HepG2 (cell line): Measurements from ENCODE around the gene ACBD6. TPM values are rescaled to one million over a fixed set of nuclear protein-coding genes. Genes with fewer than 3 reads are reported as not detected.

ENCODE experiments used
- ATAC-seq: fragments of 200-7000 bp; cut with Tn5 transposase; 3 replicates; pipeline ENCODE4 v1.9.1; 2020; ENCODE audit warnings: mild to moderate bottlenecking, moderate library complexity
- BruUV-seq: library from RNA; stranded (reverse); fragments of 400-500 nt; replicated peaks from 2 replicates; lab custom pipeline; 2021; lab: Mats Ljungman, UMichigan
- CTCF ChIA-PET: fragments of 300-600 bp; formaldehyde crosslinking; extraction: SDS; loops from one replicate; lab custom pipeline; 2021; ENCODE audit warnings: low total read pairs, inconsistent platforms, low intra/inter-chr PET ratio; lab: Yijun Ruan, JAX
- POLR2A ChIA-PET: fragments of 350-600 bp; sonication (Branson Sonifier 250); formaldehyde crosslinking; loops from one replicate; lab custom pipeline; 2020; ENCODE audit warnings: antibody characterized with exemption, inconsistent platforms; lab: Yijun Ruan, JAX
- DNase-seq: peaks from one replicate; pipeline ENCODE4 v3.0.0-alpha.2; 2015; ENCODE audit warnings: low spot score
- FAIRE-seq: peaks from 3 replicates; lab custom pipeline; 2011; peaks lifted over from hg19 to GRCh38; lab: Jason Lieb, UNC
- H2AFZ ChIP-seq: one replicate; pipeline ENCODE4 v1.6.1; 2011; ENCODE audit warnings: low read length, inconsistent platforms
- H3K27ac ChIP-seq: fragments of 300-600 bp; 3 replicates; pipeline ENCODE4 v1.8.0; 2011; ENCODE audit warnings: mixed run types, mild to moderate bottlenecking, mixed read lengths, low read length, inconsistent platforms; ENCODE audit not compliant: insufficient read depth; ENCODE audit errors: extremely low read length
- H3K27me3 ChIP-seq, 2 experiments: fragments of 200-600 bp in 1 of 2; 2 replicates in 1 of 2; 3 replicates in 1 of 2; pipeline versions ENCODE4 v1.6.0 to v1.8.0; 2011; ENCODE audit warnings: low read length in 2 of 2, mild to moderate bottlenecking in 2 of 2, moderate library complexity in 2 of 2, inconsistent platforms in 1 of 2; ENCODE audit not compliant: insufficient read depth in 2 of 2, control insufficient read depth in 1 of 2
- H3K36me3 ChIP-seq, 2 experiments: fragments of 200-600 bp in 1 of 2; replicated peaks in 1 of 2; 2 replicates in 1 of 2; 3 replicates in 1 of 2; pipeline versions ENCODE4 v1.5.1 to v1.8.0; 2011; ENCODE audit warnings: low read length in 2 of 2, inconsistent platforms in 1 of 2; ENCODE audit not compliant: insufficient read depth in 2 of 2, control insufficient read depth in 1 of 2
- H3K4me1 ChIP-seq: 2 replicates; pipeline ENCODE4 v1.5.1; 2012; ENCODE audit warnings: low read length, inconsistent platforms; ENCODE audit not compliant: insufficient read depth
- H3K4me2 ChIP-seq: 2 replicates; pipeline ENCODE4 v1.6.0; 2011; ENCODE audit warnings: low read depth, low read length, inconsistent platforms
- H3K4me3 ChIP-seq, 3 experiments: fragments of 200-600 bp in 1 of 3; sonication (generic), shearing (Covaris generic) in 1 of 3; replicated peaks in 1 of 3; 2 replicates each; pipeline ENCODE4 v1.5.1; 2011 to 2016; ENCODE audit warnings: low read length in 3 of 3, inconsistent platforms in 2 of 3, low read depth in 2 of 3, mild to moderate bottlenecking in 2 of 3, control low read depth in 1 of 3, mixed read lengths in 1 of 3; ENCODE audit not compliant: insufficient read depth in 1 of 3
- H3K79me2 ChIP-seq: one replicate; pipeline ENCODE4 v1.6.1; 2011; ENCODE audit warnings: low read length, inconsistent platforms; ENCODE audit not compliant: insufficient read depth
- H3K9ac ChIP-seq: 2 replicates; pipeline ENCODE4 v1.6.0; 2011; ENCODE audit warnings: mild to moderate bottlenecking, low read depth, low read length, inconsistent platforms; ENCODE audit not compliant: insufficient read depth
- H3K9me3 ChIP-seq: 2 replicates; pipeline ENCODE4 v1.5.1; 2012; ENCODE audit warnings: mild to moderate bottlenecking, low read length
- H4K20me1 ChIP-seq: 2 replicates; pipeline ENCODE4 v1.6.0; 2011; ENCODE audit warnings: inconsistent platforms, mild to moderate bottlenecking, low read length, moderate library complexity; ENCODE audit not compliant: insufficient read depth
- BCLAF1 ChIP-seq: fragments of 450-650 bp; IDR thresholded peaks from 2 replicates; pipeline ENCODE4 v1.6.1; 2017; ENCODE audit warnings: mild to moderate bottlenecking
- HNRNPH1 ChIP-seq: fragments of 200-400 bp; formaldehyde crosslinking; optimal IDR thresholded peaks from 2 replicates; pipeline ENCODE3; 2017; ENCODE audit warnings: mild to moderate bottlenecking, low read depth, low read length
- NFE2L1 ChIP-seq: sonication (generic); formaldehyde crosslinking; IDR thresholded peaks from 2 replicates; pipeline ENCODE4 v1.4.0; 2020; ENCODE audit warnings: missing genetic modification reagents, mild to moderate bottlenecking, borderline replicate concordance
- RBAK ChIP-seq: sonication (generic); formaldehyde crosslinking; IDR thresholded peaks from 2 replicates; pipeline ENCODE4 v1.5.1; 2020; ENCODE audit warnings: mild to moderate bottlenecking, missing genetic modification reagents
- SALL1 ChIP-seq: sonication (generic); formaldehyde crosslinking; IDR thresholded peaks from 2 replicates; pipeline ENCODE4 v1.8.0; 2022; ENCODE audit warnings: mild to moderate bottlenecking, missing genetic modification reagents
- TBX3 ChIP-seq: fragments of 450-650 bp; IDR thresholded peaks from 2 replicates; pipeline ENCODE4 v1.6.1; 2017; ENCODE audit warnings: antibody characterized with exemption, mild to moderate bottlenecking, inconsistent platforms, borderline replicate concordance
- ZBED4 ChIP-seq: sonication (generic); formaldehyde crosslinking; IDR thresholded peaks from 2 replicates; pipeline ENCODE4 v1.4.0; 2020; ENCODE audit warnings: missing genetic modification reagents, borderline replicate concordance
- ZNF775 ChIP-seq: sonication (generic); formaldehyde crosslinking; IDR thresholded peaks from 2 replicates; pipeline ENCODE4 v1.4.0; 2020; ENCODE audit warnings: missing genetic modification reagents, mild to moderate bottlenecking, moderate library complexity, borderline replicate concordance
- WGBS: methylation state at CpG from one replicate; pipeline ENCODE4 v1.1.6; 2017; ENCODE audit warnings: low lambda C conversion rate; 5-methylcytosine and 5-hydroxymethylcytosine counted together
- in situ Hi-C: cut with HindIII; loops from 2 replicates; pipeline ENCODE4 v1.10.0; 2017; ENCODE audit warnings: low pct_unique_long_range_greater_than_20kb; ENCODE audit not compliant: extremely low pct_ligation_motif_present
- intact Hi-C: fragments of 100-400 bp; cut with micrococcal nuclease; formaldehyde crosslinking; loops from one replicate; pipeline ENCODE4 v1.10.0; 2022; ENCODE audit not compliant: unreplicated experiment
- polyA plus RNA-seq, 8 experiments: library from polyadenylated mRNA; depleted of rRNA in 3 of 8; stranded (reverse) in 7 of 8; unstranded in 1 of 8; fragments of >200 nt; fragmentation: Illumina TruSeq in 4 of 8; extraction: Trizol in 4 of 8; gene quantifications; 2 replicates each; pipeline versions ENCODE4 v1.2.1 to v1.2.3, GENCODE V29; 2011 to 2016; ENCODE audit warnings: low read depth in 4 of 8, missing spikeins in 1 of 8, mixed read lengths in 1 of 8; ENCODE audit not compliant: insufficient read depth in 1 of 8
- total RNA-seq, 5 experiments: library from RNA; depleted of rRNA; stranded (reverse); fragments of >200 nt; fragmentation: Illumina TruSeq; extraction: Trizol; gene quantifications; 2 replicates each; pipeline ENCODE4 v1.2.3, GENCODE V29; 2016; ENCODE audit warnings: low read depth in 1 of 5
- TF ChIP-seq, protein P1 (sequence below): sonication (generic); formaldehyde crosslinking; IDR thresholded peaks from 2 replicates; pipeline ENCODE4 v1.5.0; 2020; ENCODE audit warnings: missing genetic modification reagents
- TF ChIP-seq, protein P2 (sequence below): sonication (generic); formaldehyde crosslinking; IDR thresholded peaks from 2 replicates; pipeline ENCODE4 v1.5.0; 2020; ENCODE audit warnings: mild to moderate bottlenecking, low read depth, missing genetic modification reagents, borderline replicate concordance

The ACBD6 gene
- total and polyA plus RNA-seq, 2 of the 13 experiments (the other 11 are each of a cell fraction or from before 2014, with no cell fraction given) = 33.5 to 47.2 TPM

GRCh38 chr1:180248731-180249681, 253.4 kb downstream of the ACBD6 start (continued):
- TF ChIP-seq, protein P1, sequence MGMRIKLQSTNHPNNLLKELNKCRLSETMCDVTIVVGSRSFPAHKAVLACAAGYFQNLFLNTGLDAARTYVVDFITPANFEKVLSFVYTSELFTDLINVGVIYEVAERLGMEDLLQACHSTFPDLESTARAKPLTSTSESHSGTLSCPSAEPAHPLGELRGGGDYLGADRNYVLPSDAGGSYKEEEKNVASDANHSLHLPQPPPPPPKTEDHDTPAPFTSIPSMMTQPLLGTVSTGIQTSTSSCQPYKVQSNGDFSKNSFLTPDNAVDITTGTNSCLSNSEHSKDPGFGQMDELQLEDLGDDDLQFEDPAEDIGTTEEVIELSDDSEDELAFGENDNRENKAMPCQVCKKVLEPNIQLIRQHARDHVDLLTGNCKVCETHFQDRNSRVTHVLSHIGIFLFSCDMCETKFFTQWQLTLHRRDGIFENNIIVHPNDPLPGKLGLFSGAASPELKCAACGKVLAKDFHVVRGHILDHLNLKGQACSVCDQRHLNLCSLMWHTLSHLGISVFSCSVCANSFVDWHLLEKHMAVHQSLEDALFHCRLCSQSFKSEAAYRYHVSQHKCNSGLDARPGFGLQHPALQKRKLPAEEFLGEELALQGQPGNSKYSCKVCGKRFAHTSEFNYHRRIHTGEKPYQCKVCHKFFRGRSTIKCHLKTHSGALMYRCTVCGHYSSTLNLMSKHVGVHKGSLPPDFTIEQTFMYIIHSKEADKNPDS (CRISPR knock-in tag) = no peak
- TF ChIP-seq TBX3 = no peak

GRCh38 chr1:180248176-180248575, 254.2 kb downstream of the ACBD6 start:
- no peak for FAIRE-seq
- no peak overlapping the region for H3K9ac ChIP-seq
- H3K4me2 ChIP-seq = peak overlapping the region; percentile 45
- intact Hi-C loops (loop anchor here (10.0 kb wide), 1 partner anchor 63 kb away; no protein-coding TSS in a partner anchor), in situ Hi-C loops (no loop called here)
- no peaks in the 10 kb centered on the region; a peak in 2 of 5 replicates for H3K27me3 ChIP-seq
- DNase-seq = no peak
- ATAC-seq = peak; percentile 27
- no peaks in the 10 kb centered on the region for H3K9me3 ChIP-seq
- WGBS = 67% methylated on average over 1 of the region's 7 CpGs
- H2AFZ ChIP-seq = no peak overlapping the region
- peaks cover 71% of the 10 kb centered on the region for H3K4me1 ChIP-seq
- no peaks in the 10 kb centered on the region for H4K20me1 ChIP-seq
- H3K36me3 ChIP-seq = no peaks in the 10 kb centered on the region
- no peak overlapping the region for H3K27ac ChIP-seq
- H3K79me2 ChIP-seq = no peaks in the 10 kb centered on the region
- BruUV-seq = no TSS peak
- POLR2A ChIA-PET = no interaction called here
- peak overlapping the region in 1 of 3 experiments; percentile 33; a peak in 1 of 6 replicates for H3K4me3 ChIP-seq
- CTCF ChIA-PET = no interaction called here
- no peak for TF ChIP-seq ZBED4 (CRISPR knock-in tag)
- TF ChIP-seq HNRNPH1 = no peak
- TF ChIP-seq NFE2L1 (CRISPR knock-in tag) = no peak
- no peak for TF ChIP-seq ZNF775 (CRISPR knock-in tag)
- TF ChIP-seq RBAK (CRISPR knock-in tag) = no peak
- TF ChIP-seq SALL1 (CRISPR knock-in tag) = 0 out of 2 replicates have a peak, but pooled peaks have one; percentile 5
- TF ChIP-seq BCLAF1 = no peak
- TF ChIP-seq, protein P2, sequence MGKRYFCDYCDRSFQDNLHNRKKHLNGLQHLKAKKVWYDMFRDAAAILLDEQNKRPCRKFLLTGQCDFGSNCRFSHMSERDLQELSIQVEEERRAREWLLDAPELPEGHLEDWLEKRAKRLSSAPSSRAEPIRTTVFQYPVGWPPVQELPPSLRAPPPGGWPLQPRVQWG (CRISPR knock-in tag) = no peak
